ENCODE results near the gene TMED10.
"Not testable (repeated sequence)": the region's sequence is repeated elsewhere in the genome, so short reads cannot be mapped to it uniquely, and the experiment has no call there.

TMED10 gene

GRCh38 chr14:75158843-75159614 lies 17.4 kb downstream of the TMED10 start:
- DNase-seq (ENCODE audit: low read depth) = no peak

- no peak for DNase-seq (ENCODE audit: low read depth)
Measured at GRCh38 chr14:75156901-75157300, 19.5 kb downstream of the TMED10 start.

DNA sequence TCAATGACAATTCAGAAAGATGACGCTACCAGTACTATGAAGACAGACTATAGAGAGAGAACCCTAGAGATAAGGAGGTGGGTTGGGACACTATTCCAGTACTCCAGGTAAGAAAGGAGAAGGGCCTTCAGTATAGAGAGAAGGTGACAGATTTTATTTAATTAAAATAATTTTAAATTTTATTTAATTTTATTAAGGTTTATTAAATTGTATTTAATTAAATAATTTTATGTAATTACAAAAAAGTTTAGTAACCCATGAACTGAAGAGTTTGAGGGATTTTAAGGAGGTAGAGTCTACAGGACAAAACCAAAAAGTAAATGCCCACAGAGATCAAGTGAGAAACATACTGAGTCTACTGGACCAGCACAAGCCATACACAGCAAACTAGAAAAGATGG lies 20.3 kb downstream of the TMED10 start:
- DNase-seq (ENCODE audit: low read depth) = no peak

GRCh38 chr14:75155169-75155568 lies 21.2 kb downstream of the TMED10 start:
- DNase-seq (ENCODE audit: low read depth) = no peak

GRCh38 chr14:75153295-75153694 lies 23.1 kb downstream of the TMED10 start:
- no peak for DNase-seq (ENCODE audit: low read depth)

DNA sequence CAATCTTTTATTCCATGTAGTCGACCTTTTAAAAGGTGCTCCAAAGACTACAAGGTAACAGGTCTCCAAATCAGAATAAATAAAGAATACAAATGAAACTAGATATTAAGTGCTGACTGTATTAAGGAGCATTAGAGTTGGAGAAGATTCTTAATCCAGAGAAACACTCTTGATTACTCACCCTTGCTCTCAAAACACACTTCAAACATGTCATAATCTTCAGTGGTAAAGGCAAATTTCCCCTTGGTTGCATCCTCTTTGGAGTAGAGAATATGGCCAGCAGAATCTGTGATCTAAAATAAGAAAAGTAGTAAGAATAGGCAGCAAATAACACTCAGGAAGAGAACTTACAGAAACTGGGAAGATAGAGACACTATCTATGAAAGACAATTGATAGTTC lies 24.6 kb downstream of the TMED10 start:
- DNase-seq (ENCODE audit: low read depth) = no peak

- not testable (repeated sequence) for DNase-seq (ENCODE audit: low read depth)
Measured at GRCh38 chr14:75150637-75151036, 25.8 kb downstream of the TMED10 start.

DNA sequence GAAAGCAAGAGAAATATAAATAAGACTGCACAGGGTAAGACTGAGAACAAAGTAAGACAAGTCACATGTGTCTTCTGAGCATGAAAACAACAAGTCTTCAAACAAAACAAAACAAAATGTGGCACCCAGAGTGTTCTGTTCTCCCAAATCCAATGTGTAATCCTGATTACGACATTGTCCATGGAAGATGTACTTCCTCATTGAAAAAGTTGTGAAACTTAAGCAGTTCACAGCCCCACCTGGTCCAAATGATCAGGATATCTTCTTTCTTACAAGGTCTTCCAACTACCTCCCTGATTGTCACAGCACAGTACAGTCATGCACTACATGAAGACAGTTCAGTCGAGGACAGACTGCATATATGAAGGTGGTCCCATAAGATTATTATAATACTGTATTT lies 26.3 kb downstream of the TMED10 start:
- no peak for DNase-seq (ENCODE audit: low read depth)

DNA sequence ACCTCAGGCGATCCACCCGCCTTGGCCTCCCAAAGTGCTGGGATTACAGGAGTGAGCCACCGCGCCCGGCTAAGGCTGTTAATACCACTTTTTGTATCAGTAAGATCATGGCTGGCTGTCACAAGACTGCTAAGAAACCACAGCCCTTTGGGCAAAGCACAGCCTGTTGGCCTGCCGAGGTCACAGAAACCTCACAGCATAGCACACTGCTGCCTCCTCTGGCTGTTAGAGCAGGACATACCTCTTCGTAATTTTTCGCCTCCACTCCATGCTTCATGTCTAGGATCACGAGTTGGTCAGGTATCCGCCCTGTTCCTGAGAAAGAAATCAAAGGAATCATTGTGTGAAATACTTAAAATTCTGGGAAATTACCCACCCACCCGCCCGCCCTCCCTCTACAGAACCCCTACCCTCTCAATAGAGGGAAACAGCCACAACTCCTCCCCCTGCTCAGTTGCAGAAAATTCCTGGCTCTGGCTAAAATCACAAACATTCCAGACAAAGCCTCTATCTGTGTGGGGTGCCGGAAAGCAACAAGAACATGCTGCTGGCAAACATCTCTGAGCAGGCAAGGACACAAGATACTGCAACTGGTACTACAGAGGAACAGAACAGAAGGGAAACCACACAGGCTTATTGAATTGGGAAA lies 28.9 kb downstream of the TMED10 start:
- DNase-seq (ENCODE audit: low read depth) = no peak

DNA sequence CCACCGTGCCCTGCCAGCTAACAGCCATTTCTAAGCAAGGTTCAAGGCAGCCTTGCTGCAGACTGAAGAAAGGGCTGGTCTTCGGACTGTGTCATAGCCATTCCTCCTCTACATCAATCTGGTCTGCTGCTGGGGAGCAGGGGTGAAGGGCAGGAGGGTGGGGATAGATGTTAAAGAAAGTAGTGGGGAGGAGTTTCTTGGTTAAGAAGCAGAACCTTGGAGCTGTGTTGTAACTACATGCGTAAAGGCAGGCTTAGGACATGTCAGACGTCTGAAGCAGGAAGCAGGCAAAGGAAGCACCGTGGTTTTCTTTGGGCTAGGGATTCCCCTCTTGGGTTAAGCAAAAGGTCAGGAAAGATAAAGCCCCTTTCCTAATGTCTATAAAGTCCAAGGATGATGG lies 31.5 kb downstream of the TMED10 start:
- no peak for DNase-seq (ENCODE audit: low read depth)

DNA sequence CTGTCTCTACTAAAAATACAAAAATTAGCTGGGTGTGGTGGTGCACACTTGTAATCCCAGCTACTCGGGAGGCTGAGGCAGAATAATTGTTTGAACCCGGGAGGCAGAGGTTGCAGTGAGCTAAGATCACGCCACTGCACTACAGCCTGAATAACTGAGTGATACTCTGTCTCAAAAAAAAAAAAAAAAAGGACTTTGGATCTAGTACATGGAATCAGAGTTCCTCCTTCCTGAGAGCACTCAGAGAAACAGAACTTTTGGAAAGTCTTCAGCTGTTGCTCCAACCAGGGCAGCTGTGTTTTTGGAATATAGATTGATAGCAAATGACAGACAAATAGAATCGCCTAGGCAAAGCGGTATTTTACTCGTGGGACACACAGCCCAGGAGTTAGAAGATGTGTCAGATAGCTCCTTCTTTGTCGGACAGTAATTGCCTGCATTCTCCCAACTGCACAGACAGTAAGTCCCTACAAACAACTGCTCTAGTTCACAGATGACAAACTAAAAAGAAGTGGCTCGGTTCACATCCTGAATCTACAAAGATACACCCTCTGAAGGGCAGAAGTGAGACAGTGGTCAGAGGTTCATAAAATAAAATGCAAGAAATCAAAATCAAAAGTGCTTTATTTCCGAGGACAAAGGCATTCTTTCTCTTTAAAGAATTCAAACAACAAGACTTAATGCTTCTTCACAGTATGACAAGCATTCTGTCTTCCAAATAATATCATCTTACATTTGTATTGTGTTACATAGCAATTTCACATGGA lies 32.5 kb downstream of the TMED10 start:
- DNase-seq (ENCODE audit: low read depth) = no peak

DNA sequence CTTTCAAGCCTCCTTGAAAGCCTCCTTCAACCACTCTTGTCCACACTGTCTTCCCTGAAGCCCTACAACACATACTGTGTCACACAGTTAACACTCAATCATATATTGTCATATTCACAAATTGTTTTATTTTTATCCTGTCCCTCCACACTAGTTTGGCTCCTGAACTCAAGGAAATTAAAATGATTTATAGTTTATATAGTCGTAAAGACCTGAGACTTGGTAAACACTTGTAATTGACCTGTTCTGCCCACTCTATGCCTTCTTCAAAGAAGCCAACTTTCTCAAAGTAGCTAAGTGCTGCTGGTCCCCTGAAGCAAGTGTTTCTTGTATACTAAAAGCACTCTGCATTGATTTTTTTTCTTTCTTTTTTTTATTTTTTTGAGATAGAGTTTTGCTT lies 33.9 kb downstream of the TMED10 start:
- no peak for DNase-seq (ENCODE audit: low read depth)

DNA sequence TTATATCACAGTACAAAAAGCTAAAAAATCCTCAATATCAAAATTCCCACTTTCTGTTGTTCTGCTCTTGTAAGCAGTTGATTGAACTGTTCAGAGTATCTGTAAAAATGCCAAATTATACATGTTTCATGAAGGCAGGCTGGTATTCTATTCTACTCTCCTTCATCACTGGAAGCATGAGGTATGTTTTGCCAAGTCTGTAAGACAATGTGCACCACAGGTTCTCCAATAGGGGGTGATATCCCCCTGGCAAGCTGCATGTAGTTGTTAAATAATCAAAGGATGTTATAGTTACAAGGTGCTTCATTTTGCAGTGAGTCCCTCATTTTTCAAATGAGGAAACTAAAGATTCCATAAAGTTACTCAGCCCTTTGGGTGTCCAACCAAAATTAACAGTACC lies 34.4 kb downstream of the TMED10 start:
- DNase-seq (ENCODE audit: low read depth) = peak; percentile 20

GRCh38 chr14:75141062-75141461 lies 35.4 kb downstream of the TMED10 start:
- no peak for DNase-seq (ENCODE audit: low read depth)

DNA sequence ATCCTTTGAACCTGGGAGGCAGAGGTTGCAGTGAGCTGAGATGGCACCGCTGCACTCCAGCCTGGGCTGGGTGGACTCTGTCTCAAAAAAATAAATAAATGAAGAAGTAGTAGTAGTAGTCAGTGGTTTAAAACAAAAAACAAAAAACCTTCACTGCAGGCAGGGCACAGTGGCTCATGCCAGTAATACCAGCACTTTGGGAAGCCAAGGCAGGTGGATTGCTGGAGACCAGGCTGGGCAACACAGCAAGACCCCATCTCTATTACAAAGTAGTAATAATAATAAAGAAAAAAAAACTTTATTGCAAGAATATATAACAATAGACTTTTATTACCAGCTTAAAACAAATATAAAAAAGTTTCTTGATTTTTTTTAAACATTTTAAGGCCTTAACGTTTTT lies 35.8 kb downstream of the TMED10 start:
- DNase-seq (ENCODE audit: low read depth) = no peak

- DNase-seq (ENCODE audit: low read depth) = no peak
Measured at GRCh38 chr14:75139185-75139584, 37.2 kb downstream of the TMED10 start.

DNA sequence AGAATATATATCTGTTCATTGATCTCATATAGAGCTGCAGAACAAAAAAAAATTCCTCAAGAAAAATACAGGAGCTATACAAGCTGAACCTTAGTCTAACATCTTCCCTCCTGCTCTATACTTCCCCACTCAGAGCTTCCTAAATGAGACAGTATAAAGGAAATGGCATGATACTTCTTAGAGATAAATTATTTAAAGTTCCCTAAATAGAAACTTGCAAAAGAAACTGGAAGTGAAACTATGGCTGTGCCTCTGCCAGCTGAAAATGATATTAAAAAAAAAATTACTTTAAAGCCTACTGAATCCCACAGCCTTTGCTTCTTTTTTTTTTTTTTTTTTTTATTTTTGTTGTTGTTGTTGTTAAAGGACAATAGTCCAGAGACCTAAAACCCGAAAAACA lies 37.9 kb downstream of the TMED10 start:
- DNase-seq (ENCODE audit: low read depth) = no peak

DNA sequence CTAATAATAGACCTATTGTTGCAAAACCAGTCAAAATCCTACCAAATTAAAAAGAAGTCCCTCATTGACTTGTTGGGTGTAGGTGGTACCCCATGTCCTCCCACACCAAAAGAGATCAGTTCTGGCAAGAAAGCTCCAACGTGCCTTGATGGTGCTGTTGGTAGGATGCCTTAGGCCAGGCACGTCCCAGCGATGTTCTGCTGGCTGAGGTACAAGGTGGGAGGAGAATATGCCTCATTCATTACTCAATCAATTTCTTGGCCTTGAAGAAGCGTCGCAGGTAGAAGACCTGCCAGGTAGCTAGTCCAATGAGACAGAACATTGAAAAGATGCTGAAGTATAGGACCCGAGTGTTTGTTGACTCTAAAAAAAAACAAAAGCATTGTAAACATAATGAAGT lies 41.8 kb downstream of the TMED10 start:
- DNase-seq (ENCODE audit: low read depth) = no peak

- DNase-seq (ENCODE audit: low read depth) = no peak
Measured at GRCh38 chr14:75133597-75133996, 42.8 kb downstream of the TMED10 start.

GRCh38 chr14:75132382-75133086 lies 43.9 kb downstream of the TMED10 start:
- DNase-seq (ENCODE audit: low read depth) = peak; percentile 34

GRCh38 chr14:75128596-75128990 lies 47.8 kb downstream of the TMED10 start:
- no peak for DNase-seq (ENCODE audit: low read depth)

GRCh38 chr14:75127903-75128595 lies 48.4 kb downstream of the TMED10 start:
- DNase-seq (ENCODE audit: low read depth) = no peak

Data from T follicular helper cell (primary cell).